ENCODE data around the gene SH3BP2. TPM values are rescaled to one million over a fixed set of nuclear protein-coding genes. Genes with fewer than 3 reads are reported as not detected.
A peak's percentile ranks its signal among the peaks of the same experiment; 100 is the strongest.

Gene SH3BP2
- total RNA-seq, 4 donors from 2014 or later: 29.6 to 43.5 (median 36.7) TPM

DNA sequence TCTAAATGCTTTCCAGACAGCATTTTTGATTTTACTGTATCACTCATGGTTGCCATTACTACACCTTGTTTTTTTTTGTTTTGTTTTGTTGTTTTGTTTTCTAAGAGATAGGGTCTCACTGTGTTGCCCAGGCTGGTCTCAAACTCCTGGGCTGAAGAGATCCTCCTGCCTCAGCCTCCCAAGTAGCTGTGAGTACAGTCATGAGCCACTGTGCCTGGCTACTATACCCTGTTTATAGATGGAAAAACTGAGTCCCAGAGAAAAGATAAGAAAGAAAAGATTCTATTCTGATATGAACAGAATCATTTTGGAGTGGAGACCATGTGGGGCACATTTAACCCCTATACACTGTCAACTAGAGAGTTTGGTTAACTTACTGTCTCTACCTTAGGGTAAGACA lies 70.8 kb downstream of the SH3BP2 start:
- H3K4me1 ChIP-seq: peaks cover 69 to 86% of the 10 kb centered on the region in 2 donors
- H3K27ac ChIP-seq: no peak overlapping the region

GRCh38 chr4:2865196-2865780 lies 72.4 kb downstream of the SH3BP2 start:
- H3K9me3 ChIP-seq: no peaks in the 10 kb centered on the region
- TF ChIP-seq CTCF (IDR thresholded peaks at IDR 0.05) (no peak), POLR2A (IDR thresholded peaks at IDR 0.05) (no peak)
- H3K4me3 ChIP-seq (replicated peaks in 1 of 3): no peak overlapping the region
- DNase-seq: no peak
- peaks cover 57 to 87% of the 10 kb centered on the region in 2 donors for H3K4me1 ChIP-seq
- intact Hi-C loops (cut with DNase I): no loop called here
- WGBS, 2 donors: 7 to 13% methylated on average over 2 of the region's 2 CpGs
- H3K27me3 ChIP-seq: no peaks in the 10 kb centered on the region
- no peaks in the 10 kb centered on the region for H3K36me3 ChIP-seq
- peak overlapping the region in 1 of 3 donors; percentile 5 for H3K27ac ChIP-seq

More for the DNA sequence above, 70.8 kb downstream of the SH3BP2 start:
- no peak for DNase-seq
- TF ChIP-seq CTCF (IDR thresholded peaks at IDR 0.05) (no peak), POLR2A (IDR thresholded peaks at IDR 0.05) (no peak)
- Histone ChIP-seq H3K4me3 (replicated peaks in 1 of 3) (no peak overlapping the region), H3K36me3 (no peaks in the 10 kb centered on the region), H3K27me3 (no peaks in the 10 kb centered on the region), H3K9me3 (no peaks in the 10 kb centered on the region)
- intact Hi-C loops (cut with DNase I): no loop called here

DNA sequence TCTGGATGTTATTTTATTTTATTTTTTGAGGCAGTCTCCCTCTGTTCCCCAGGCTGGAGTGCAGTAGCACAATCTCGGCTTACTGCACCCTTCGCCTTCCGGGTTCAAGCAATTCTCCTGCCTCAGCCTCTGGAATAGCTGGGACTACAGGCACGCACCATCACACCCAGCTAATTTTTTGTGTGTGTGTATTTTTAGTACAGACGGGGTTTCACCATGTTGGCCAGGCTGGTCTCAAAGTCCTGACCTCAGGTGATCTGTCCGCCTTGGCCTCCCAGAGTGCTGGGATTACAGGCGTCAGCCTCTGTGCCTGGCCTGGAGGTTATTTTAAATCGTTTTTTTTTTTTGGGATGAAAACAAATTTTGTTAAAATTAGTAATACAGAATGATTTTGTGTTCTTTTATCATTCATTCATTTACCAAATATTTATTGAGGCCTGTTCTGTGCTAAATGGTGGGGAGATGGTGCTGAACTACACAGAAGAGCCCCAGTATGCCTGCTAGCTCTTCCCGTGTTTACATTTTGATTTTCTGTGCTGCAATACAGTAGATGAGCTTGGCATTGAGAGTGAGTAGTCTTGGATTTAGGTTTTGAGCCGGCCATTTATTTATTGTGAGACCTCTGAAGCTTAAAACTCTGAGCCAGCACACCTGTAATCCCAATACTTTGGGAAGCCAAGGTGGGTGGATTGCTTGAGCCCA lies 73.4 kb downstream of the SH3BP2 start:
- peaks cover 47 to 81% of the 10 kb centered on the region in 2 donors for H3K4me1 ChIP-seq
- intact Hi-C loops (cut with DNase I): no loop called here
- H3K27me3 ChIP-seq: no peaks in the 10 kb centered on the region
- H3K4me3 ChIP-seq (replicated peaks in 1 of 3): no peak overlapping the region
- no peak for DNase-seq
- 76 to 80% methylated on average over 10 of the region's 10 CpGs for WGBS, 2 donors
- no peaks in the 10 kb centered on the region for H3K9me3 ChIP-seq
- peak overlapping the region in 2 of 3 donors; percentile 2 to 5 for H3K27ac ChIP-seq
- no peaks in the 10 kb centered on the region for H3K36me3 ChIP-seq
- TF ChIP-seq CTCF (IDR thresholded peaks at IDR 0.05) (no peak), POLR2A (IDR thresholded peaks at IDR 0.05) (no peak)

GRCh38 chr4:2866891-2867290 lies 74.0 kb downstream of the SH3BP2 start:
- TF ChIP-seq POLR2A (IDR thresholded peaks at IDR 0.05): no peak
- TF ChIP-seq CTCF (IDR thresholded peaks at IDR 0.05): no peak
- Histone ChIP-seq H3K27me3 (no peaks in the 10 kb centered on the region), H3K4me3 (replicated peaks in 1 of 3) (no peak overlapping the region), H3K36me3 (no peaks in the 10 kb centered on the region), H3K27ac (no peak overlapping the region), H3K9me3 (no peaks in the 10 kb centered on the region), H3K4me1 (peaks cover 41 to 79% of the 10 kb centered on the region in 2 donors)
- no peak for DNase-seq
- 91 to 95% methylated on average over 5 of the region's 5 CpGs for WGBS, 2 donors
- intact Hi-C loops (cut with DNase I): no loop called here

GRCh38 chr4:2867758-2868491 lies 75.0 kb downstream of the SH3BP2 start:
- no peak for TF ChIP-seq CTCF (IDR thresholded peaks at IDR 0.05)
- no peak for TF ChIP-seq POLR2A (IDR thresholded peaks at IDR 0.05)
- no peak for DNase-seq
- Histone ChIP-seq H3K4me1 (peaks cover 31 to 70% of the 10 kb centered on the region in 2 donors), H3K4me3 (replicated peaks in 1 of 3) (no peak overlapping the region), H3K9me3 (no peaks in the 10 kb centered on the region), H3K27ac (peak overlapping the region in 2 of 3 donors; percentile 29 to 36), H3K36me3 (no peaks in the 10 kb centered on the region), H3K27me3 (no peaks in the 10 kb centered on the region)
- 47 to 60% methylated on average over 10 of the region's 10 CpGs for WGBS, 2 donors
- intact Hi-C loops (cut with DNase I): no loop called here
